Measurements from ENCODE around the gene HLA-A.

DNA sequence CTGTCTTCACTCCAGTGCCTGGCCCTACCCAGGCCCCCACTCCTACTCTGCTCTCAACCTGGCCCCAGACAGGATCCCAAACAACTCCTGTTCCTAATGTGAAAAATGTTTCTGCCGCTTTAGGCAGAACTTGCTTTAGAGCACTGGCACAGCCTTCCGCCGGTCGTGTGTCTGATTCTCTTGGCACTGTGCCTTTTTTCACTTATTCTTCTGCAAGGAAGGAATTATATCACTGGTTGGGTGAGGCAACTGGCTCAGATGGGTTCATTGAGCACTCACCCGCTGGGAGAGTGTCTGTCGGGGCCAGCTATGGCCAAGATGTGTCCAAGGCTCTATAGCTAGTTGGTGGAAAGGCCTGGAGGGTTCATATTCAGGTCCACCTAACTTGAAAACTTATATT lies 33.6 kb upstream of the HLA-A start:
- TF ChIP-seq NCOA6 (IDR thresholded peaks at IDR 0.05) (no peak), HDGF (IDR thresholded peaks at IDR 0.05) (no peak), EZH2 (IDR thresholded peaks at IDR 0.05; ENCODE audit: borderline replicate concordance, low read depth, low read length) (no peak), CEBPB (tag; IDR thresholded peaks at IDR 0.05) (no peak), NCOA2 (IDR thresholded peaks at IDR 0.05; ENCODE audit: partially characterized antibody in 2 of 2) (no peak), CTCF (IDR thresholded peaks at IDR 0.05 in 2 of 3, conservative IDR thresholded peaks at IDR 0.05 in 1 of 3; ENCODE audit: insufficient read depth in 2 of 3, low read depth in 1 of 3, low read length in 3 of 3) (no peak), CHD2 (IDR thresholded peaks at IDR 0.05; ENCODE audit: low read depth, low read length) (no peak), U2AF1 (optimal IDR thresholded peaks at IDR 0.05; ENCODE audit: low read depth, low read length) (no peak), FOXM1 (IDR thresholded peaks at IDR 0.05; ENCODE audit: low read depth) (no peak), FOXM1 (CRISPR knock-in tag; IDR thresholded peaks at IDR 0.05; ENCODE audit: low read depth) (no peak), RBBP5 (IDR thresholded peaks at IDR 0.05; ENCODE audit: borderline replicate concordance, insufficient read depth, low read length, poor library complexity, severe bottlenecking) (no peak), ZSCAN29 (IDR thresholded peaks at IDR 0.05) (no peak), NR2C1 (IDR thresholded peaks at IDR 0.05) (no peak), NR2C1 (tag; IDR thresholded peaks at IDR 0.05) (no peak), MAX (CRISPR knock-in tag; IDR thresholded peaks at IDR 0.05) (no peak)
- TF ChIP-seq, protein P1, sequence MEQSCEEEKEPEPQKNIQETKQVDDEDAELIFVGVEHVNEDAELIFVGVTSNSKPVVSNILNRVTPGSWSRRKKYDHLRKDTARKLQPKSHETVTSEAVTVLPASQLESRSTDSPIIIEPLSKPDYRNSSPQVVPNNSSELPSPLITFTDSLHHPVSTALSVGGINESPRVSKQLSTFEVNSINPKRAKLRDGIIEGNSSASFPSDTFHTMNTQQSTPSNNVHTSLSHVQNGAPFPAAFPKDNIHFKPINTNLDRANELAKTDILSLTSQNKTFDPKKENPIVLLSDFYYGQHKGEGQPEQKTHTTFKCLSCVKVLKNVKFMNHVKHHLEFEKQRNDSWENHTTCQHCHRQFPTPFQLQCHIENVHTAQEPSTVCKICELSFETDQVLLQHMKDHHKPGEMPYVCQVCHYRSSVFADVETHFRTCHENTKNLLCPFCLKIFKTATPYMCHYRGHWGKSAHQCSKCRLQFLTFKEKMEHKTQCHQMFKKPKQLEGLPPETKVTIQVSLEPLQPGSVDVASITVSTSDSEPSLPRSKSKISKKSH (CRISPR knock-in tag; IDR thresholded peaks at IDR 0.05), result no peak
